Endodermal cell (in vitro differentiated cells): ENCODE measurements around the gene IL1RN. TPM values are rescaled to one million over a fixed set of nuclear protein-coding genes. Genes with fewer than 3 reads are reported as not detected.

Source experiments
- DNase-seq: peaks from one replicate; pipeline ENCODE4 v3.0.0-alpha.2; 2017
- H3K27ac ChIP-seq: 2 replicates; pipeline ENCODE4 v1.5.1; 2013; ENCODE audit warnings: mild to moderate bottlenecking, low read depth, low read length, moderate library complexity
- H3K27me3 ChIP-seq: 2 replicates; pipeline ENCODE4 v1.6.1; 2013; ENCODE audit warnings: mild to moderate bottlenecking, low read length, moderate library complexity; ENCODE audit not compliant: insufficient read depth, control insufficient read depth, poor library complexity, severe bottlenecking
- H3K36me3 ChIP-seq: 2 replicates; pipeline ENCODE4 v1.7.0; 2013; ENCODE audit warnings: mild to moderate bottlenecking, low read length, moderate library complexity; ENCODE audit not compliant: control insufficient read depth, insufficient read depth
- H3K4me1 ChIP-seq: one replicate; pipeline ENCODE4 v1.7.0; 2013; ENCODE audit warnings: low read length; ENCODE audit not compliant: control insufficient read depth, insufficient read depth
- H3K4me3 ChIP-seq: 2 replicates; pipeline ENCODE4 v1.5.1; 2013; ENCODE audit warnings: mild to moderate bottlenecking, low read length, moderate library complexity
- H3K9ac ChIP-seq: 2 replicates; pipeline ENCODE4 v1.6.1; 2013; ENCODE audit warnings: mild to moderate bottlenecking, low read length, moderate library complexity; ENCODE audit not compliant: poor library complexity, severe bottlenecking; ENCODE audit errors: extremely low read depth
- H3K9me3 ChIP-seq: 2 replicates; pipeline ENCODE4 v1.6.1; 2013; ENCODE audit warnings: mild to moderate bottlenecking, low read length, moderate library complexity; ENCODE audit not compliant: control insufficient read depth
- H3K27ac Mint-ChIP-seq: 2 replicates; pipeline ENCODE4 v1.8.0; 2020; ENCODE audit warnings: mixed read lengths
- H3K27me3 Mint-ChIP-seq: 2 replicates; pipeline ENCODE4 v1.8.0; 2021; ENCODE audit warnings: mild to moderate bottlenecking, mixed read lengths; ENCODE audit not compliant: insufficient read depth
- H3K36me3 Mint-ChIP-seq: 2 replicates; pipeline ENCODE4 v1.8.0; 2020; ENCODE audit warnings: low read depth, mixed read lengths
- H3K4me1 Mint-ChIP-seq: 2 replicates; pipeline ENCODE4 v1.8.0; 2020; ENCODE audit warnings: mixed read lengths
- H3K4me3 Mint-ChIP-seq: 2 replicates; pipeline ENCODE4 v1.8.0; 2020; ENCODE audit warnings: mild to moderate bottlenecking, moderate library complexity, mixed read lengths
- H3K9me3 Mint-ChIP-seq: 2 replicates; pipeline ENCODE4 v1.8.0; 2020; ENCODE audit warnings: mild to moderate bottlenecking, mixed read lengths
- WGBS, 2 experiments: methylation state at CpG; one replicate each; pipeline versions ENCODE4 v1.1.5 to v1.1.7; 2013; ENCODE audit warnings: missing lambda C conversion rate in 2 of 2, mixed read lengths in 1 of 2; ENCODE audit not compliant: insufficient coverage in 1 of 2, insufficient read length in 1 of 2; 5-methylcytosine and 5-hydroxymethylcytosine counted together
- total RNA-seq, 2 donors: library from RNA; stranded (reverse); fragmentation: NEBNext Ultra II Directional in 1 of 2; extraction: Animal tissue kit (Norgen Biotek cat#: 25700) in 1 of 2; gene quantifications; 2 replicates in 1 of 2; 3 replicates in 1 of 2; pipeline ENCODE4 v1.2.1, GENCODE V29; 2021
- TF ChIP-seq, protein P1 (sequence below): fragments of 200-600 bp; sonication (generic); conservative IDR thresholded peaks from 2 replicates; pipeline ENCODE4 v1.5.0; 2021; ENCODE audit warnings: antibody characterized with exemption, mild to moderate bottlenecking

Gene IL1RN
- total RNA-seq, 2 donors from 2014 or later, result not detected

DNA sequence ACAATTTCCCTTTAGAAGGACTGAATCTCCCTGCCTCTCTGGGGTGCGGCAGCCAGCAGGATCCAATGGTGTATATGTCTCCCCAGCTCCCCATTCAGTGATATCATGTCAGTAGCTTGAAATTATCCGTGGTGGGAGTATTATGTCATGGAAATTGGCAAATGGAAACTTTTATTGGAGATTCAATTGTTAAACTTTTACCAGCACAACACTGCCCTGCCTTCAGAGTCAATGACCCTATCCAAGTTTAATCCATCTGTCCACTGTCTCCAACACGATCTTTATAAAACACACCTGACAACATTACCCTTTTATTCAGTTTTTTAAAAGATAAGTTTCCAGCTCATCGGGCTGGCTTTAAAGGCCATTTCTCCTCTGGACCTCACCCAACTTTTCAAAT, 5.0 kb upstream of the IL1RN start:
- WGBS, 2 experiments, result 85 to 90% methylated on average over 3 to 4 of the region's 4 CpGs
- no peak overlapping the region for H3K9ac ChIP-seq
- Mint-ChIP-seq H3K4me1 (no peaks in the 10 kb centered on the region), H3K4me3 (no peak overlapping the region), H3K27ac (no peak overlapping the region), H3K36me3 (no peaks in the 10 kb centered on the region), H3K27me3 (peaks cover 51% of the 10 kb centered on the region), H3K9me3 (no peaks in the 10 kb centered on the region)
- DNase-seq, result no peak
- H3K4me1 ChIP-seq, result no peaks in the 10 kb centered on the region
- H3K36me3 ChIP-seq, result no peaks in the 10 kb centered on the region
- no peak overlapping the region for H3K4me3 ChIP-seq
- H3K27me3 ChIP-seq, result peaks cover 77% of the 10 kb centered on the region
- TF ChIP-seq, protein P1, sequence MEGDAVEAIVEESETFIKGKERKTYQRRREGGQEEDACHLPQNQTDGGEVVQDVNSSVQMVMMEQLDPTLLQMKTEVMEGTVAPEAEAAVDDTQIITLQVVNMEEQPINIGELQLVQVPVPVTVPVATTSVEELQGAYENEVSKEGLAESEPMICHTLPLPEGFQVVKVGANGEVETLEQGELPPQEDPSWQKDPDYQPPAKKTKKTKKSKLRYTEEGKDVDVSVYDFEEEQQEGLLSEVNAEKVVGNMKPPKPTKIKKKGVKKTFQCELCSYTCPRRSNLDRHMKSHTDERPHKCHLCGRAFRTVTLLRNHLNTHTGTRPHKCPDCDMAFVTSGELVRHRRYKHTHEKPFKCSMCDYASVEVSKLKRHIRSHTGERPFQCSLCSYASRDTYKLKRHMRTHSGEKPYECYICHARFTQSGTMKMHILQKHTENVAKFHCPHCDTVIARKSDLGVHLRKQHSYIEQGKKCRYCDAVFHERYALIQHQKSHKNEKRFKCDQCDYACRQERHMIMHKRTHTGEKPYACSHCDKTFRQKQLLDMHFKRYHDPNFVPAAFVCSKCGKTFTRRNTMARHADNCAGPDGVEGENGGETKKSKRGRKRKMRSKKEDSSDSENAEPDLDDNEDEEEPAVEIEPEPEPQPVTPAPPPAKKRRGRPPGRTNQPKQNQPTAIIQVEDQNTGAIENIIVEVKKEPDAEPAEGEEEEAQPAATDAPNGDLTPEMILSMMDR, result no peak
- no peaks in the 10 kb centered on the region for H3K9me3 ChIP-seq
- H3K27ac ChIP-seq, result no peak overlapping the region

DNA sequence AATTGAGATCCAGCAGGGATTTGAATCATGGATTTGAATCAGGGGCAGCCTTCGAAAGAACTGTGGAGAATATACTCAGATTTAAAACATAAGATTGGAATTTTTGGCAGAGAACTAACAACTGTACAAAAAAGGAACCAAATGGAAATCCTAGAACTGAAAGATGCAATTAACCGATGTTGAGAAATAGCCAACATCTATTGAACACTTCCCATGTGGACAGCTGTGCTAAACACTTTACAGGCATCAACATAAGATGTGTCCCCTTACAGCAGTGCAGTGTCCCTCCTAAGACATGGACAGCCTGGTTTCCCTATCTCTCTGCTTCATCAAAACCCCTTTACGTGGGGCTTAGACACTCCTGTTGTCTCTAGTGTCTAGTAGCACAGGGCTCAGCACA, 3.7 kb upstream of the IL1RN start:
- Mint-ChIP-seq H3K9me3 (no peaks in the 10 kb centered on the region), H3K4me3 (no peak overlapping the region), H3K4me1 (no peaks in the 10 kb centered on the region), H3K27me3 (peaks cover 46% of the 10 kb centered on the region), H3K27ac (no peak overlapping the region), H3K36me3 (no peaks in the 10 kb centered on the region)
- H3K27ac ChIP-seq, result no peak overlapping the region
- no peaks in the 10 kb centered on the region for H3K9me3 ChIP-seq
- peaks cover 68% of the 10 kb centered on the region for H3K27me3 ChIP-seq
- TF ChIP-seq, protein P1, result no peak
- no peaks in the 10 kb centered on the region for H3K36me3 ChIP-seq
- 82 to 91% methylated on average over 3 of the region's 3 CpGs for WGBS, 2 experiments
- no peaks in the 10 kb centered on the region for H3K4me1 ChIP-seq
- no peak overlapping the region for H3K4me3 ChIP-seq
- no peak overlapping the region for H3K9ac ChIP-seq
- DNase-seq, result no peak

DNA sequence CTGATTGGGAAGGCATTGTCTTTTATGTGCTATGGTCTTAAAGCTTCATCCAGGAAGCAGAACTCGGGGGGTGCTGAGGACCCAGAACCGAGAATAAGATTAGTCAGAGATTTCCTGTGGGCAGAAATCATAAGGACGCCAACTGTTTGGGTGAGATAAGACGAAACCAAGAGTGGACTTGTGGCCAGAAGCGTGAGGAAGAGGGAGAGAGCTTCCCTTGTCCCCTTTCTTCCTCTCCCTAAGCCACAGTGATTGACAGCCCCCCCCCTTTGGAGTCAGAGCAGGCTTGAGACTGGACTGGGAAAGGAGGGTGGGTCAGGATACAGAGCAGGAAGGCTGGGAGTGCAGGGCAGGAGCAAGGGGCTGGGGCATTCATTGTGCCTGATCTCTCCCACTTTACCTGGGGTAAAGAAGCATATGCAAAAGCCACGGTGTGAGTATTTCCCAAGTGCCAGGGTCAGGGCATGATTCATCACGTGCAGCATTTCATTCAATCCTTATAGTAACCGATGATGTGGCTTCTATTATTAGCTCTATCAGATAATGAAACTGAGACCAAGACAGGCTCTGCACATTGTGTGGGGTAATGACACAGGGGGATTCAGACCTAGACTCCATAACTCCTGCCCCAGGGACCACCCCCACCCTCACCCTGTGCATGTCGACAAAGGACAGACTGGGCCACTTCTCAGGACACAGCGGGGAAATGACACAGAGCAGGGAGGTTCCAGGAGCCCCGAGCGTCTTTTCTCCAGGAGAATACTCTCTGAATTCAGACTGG, 3.0 kb upstream of the IL1RN start:
- Mint-ChIP-seq H3K27me3 (peaks cover 44% of the 10 kb centered on the region), H3K4me3 (no peak overlapping the region), H3K9me3 (no peaks in the 10 kb centered on the region), H3K4me1 (no peaks in the 10 kb centered on the region), H3K27ac (no peak overlapping the region), H3K36me3 (no peaks in the 10 kb centered on the region)
- H3K27ac ChIP-seq, result no peak overlapping the region
- WGBS, 2 experiments, result 78 to 85% methylated on average over 5 to 12 of the region's 12 CpGs
- H3K27me3 ChIP-seq, result peaks cover 69% of the 10 kb centered on the region
- H3K9ac ChIP-seq, result no peak overlapping the region
- H3K4me3 ChIP-seq, result no peak overlapping the region
- H3K36me3 ChIP-seq, result no peaks in the 10 kb centered on the region
- no peaks in the 10 kb centered on the region for H3K9me3 ChIP-seq
- TF ChIP-seq, protein P1, result no peak
- DNase-seq, result no peak
- H3K4me1 ChIP-seq, result no peaks in the 10 kb centered on the region
